Ovary (tissue), 3 donors: ENCODE data around the gene SPDYE3.
"Not testable (repeated sequence)": the region's sequence is repeated elsewhere in the genome, so short reads cannot be mapped to it uniquely, and the experiment has no call there.

Experiments
- EP300 ChIP-seq: sonication (generic); formaldehyde crosslinking; IDR thresholded peaks from one replicate; pipeline ENCODE4 v1.6.1; 2017; ENCODE audit warnings: antibody characterized with exemption
- POLR2A ChIP-seq: fragments of 450-650 bp; IDR thresholded peaks from one replicate; pipeline ENCODE4 v1.6.1; 2017; ENCODE audit warnings: antibody characterized with exemption, mild to moderate bottlenecking, moderate library complexity
- TF ChIP-seq, protein P1 (sequence below), 3 donors: fragments of 450-650 bp in 2 of 3; fragments of 200-600 bp in 1 of 3; IDR thresholded peaks; one replicate each; pipeline versions ENCODE4 v1.5.1 to v1.8.0; 2016 to 2022; ENCODE audit warnings: antibody characterized with exemption in 3 of 3, mild to moderate bottlenecking in 1 of 3
- donor health status: DM: no; HTN: no; CAD: no.

DNA sequence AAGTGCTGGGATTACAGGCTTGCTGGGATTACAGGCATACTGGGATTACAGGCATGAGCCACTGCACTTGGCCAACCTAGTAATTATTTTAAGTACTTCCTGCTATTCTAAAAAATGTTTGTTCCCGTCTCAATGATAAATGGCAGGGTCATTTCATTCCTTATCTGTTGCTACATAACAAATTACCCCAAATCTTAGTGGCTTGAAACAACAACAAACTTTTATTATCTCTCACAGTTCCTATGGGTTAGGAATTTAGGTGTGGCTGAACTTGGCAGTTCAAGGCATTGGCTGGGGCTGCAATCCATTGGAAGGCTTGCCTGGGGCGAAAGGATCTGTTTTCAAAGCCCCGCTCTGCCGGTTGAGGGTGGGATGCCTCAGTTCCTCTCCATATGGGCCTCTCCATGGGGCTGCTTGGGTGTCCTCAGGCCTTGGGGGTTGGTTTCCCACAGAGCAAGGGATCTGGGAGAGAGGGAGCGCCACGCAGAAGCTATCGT lies 42.8 kb upstream of the SPDYE3 start:
- TF ChIP-seq, protein P1, sequence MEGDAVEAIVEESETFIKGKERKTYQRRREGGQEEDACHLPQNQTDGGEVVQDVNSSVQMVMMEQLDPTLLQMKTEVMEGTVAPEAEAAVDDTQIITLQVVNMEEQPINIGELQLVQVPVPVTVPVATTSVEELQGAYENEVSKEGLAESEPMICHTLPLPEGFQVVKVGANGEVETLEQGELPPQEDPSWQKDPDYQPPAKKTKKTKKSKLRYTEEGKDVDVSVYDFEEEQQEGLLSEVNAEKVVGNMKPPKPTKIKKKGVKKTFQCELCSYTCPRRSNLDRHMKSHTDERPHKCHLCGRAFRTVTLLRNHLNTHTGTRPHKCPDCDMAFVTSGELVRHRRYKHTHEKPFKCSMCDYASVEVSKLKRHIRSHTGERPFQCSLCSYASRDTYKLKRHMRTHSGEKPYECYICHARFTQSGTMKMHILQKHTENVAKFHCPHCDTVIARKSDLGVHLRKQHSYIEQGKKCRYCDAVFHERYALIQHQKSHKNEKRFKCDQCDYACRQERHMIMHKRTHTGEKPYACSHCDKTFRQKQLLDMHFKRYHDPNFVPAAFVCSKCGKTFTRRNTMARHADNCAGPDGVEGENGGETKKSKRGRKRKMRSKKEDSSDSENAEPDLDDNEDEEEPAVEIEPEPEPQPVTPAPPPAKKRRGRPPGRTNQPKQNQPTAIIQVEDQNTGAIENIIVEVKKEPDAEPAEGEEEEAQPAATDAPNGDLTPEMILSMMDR (IDR thresholded peaks at IDR 0.05), result not testable (repeated sequence)
- not testable (repeated sequence) for TF ChIP-seq POLR2A, EP300
